Right kidney (tissue), 1 donor: ENCODE results near the gene MED16.

Source experiments
- DNase-seq: peaks from one replicate; pipeline ENCODE4 v3.0.0-alpha.2; 2016

MED16 gene

GRCh38 chr19:928471-929202, 35.6 kb upstream of the MED16 start:
- no peak for DNase-seq

- no peak for DNase-seq
These were observed 34.9 kb upstream of the MED16 start for GRCh38 chr19:927780-928401.

- no peak for DNase-seq
These were observed 34.4 kb upstream of the MED16 start for GRCh38 chr19:927351-927779.

GRCh38 chr19:926589-927350, 33.8 kb upstream of the MED16 start:
- DNase-seq: peak; percentile 69

GRCh38 chr19:926323-926588, 33.3 kb upstream of the MED16 start:
- peak; percentile 71 for DNase-seq

GRCh38 chr19:925526-926322, 32.7 kb upstream of the MED16 start, which contains the start of gene ARID3A:
TSS of gene ARID3A (plus strand) at chr19:926035. CDS start at chr19:929529, 3,494 bp downstream.
- peak; percentile 81 for DNase-seq

GRCh38 chr19:925087-925525, 32.1 kb upstream of the MED16 start:
- peak; percentile 79 for DNase-seq

GRCh38 chr19:924553-925086, 31.6 kb upstream of the MED16 start:
- DNase-seq: no peak

GRCh38 chr19:920051-920864, 27.3 kb upstream of the MED16 start:
- DNase-seq: no peak

- peak; percentile 71 for DNase-seq
These were observed 26.4 kb upstream of the MED16 start for GRCh38 chr19:919199-920050.

GRCh38 chr19:918481-919198, 25.7 kb upstream of the MED16 start:
- no peak for DNase-seq

- DNase-seq: no peak
These were observed 25.1 kb upstream of the MED16 start for GRCh38 chr19:918152-918437.

GRCh38 chr19:917323-918151, 24.6 kb upstream of the MED16 start, which contains the start of gene KISS1R:
TSS of gene KISS1R (plus strand) at chr19:917333. CDS start at chr19:917503, 170 bp downstream.
- DNase-seq: peak; percentile 77

GRCh38 chr19:916645-917322, 23.8 kb upstream of the MED16 start:
- no peak for DNase-seq

- no peak for DNase-seq
These were observed 20.2 kb upstream of the MED16 start, which contains the start of gene R3HDM4 for GRCh38 chr19:913080-913748. TSS of gene R3HDM4 (minus strand) at chr19:913219. CDS start at chr19:913157, 62 bp downstream.

GRCh38 chr19:912181-913079, 19.4 kb upstream of the MED16 start:
- no peak for DNase-seq
